Esophagus mucosa (tissue), 1 donor: Measurements from ENCODE around the gene SIX3. TPM values are rescaled to one million over a fixed set of nuclear protein-coding genes. Genes with fewer than 3 reads are reported as not detected.
A peak's percentile ranks its signal among the peaks of the same experiment; 100 is the strongest.

Experiments used
- ATAC-seq: fragments of 200-7000 bp; cut with Tn5 transposase; one replicate; pipeline ENCODE4 v1.9.1; 2020
- total RNA-seq: library from RNA; stranded (reverse); gene quantifications from one replicate; pipeline ENCODE4 v1.2.4, GENCODE V29; 2023
- donor health status: DM: yes; HTN: yes; CAD: no.

Gene SIX3
- total RNA-seq, 1 donor from 2014 or later = not detected

DNA sequence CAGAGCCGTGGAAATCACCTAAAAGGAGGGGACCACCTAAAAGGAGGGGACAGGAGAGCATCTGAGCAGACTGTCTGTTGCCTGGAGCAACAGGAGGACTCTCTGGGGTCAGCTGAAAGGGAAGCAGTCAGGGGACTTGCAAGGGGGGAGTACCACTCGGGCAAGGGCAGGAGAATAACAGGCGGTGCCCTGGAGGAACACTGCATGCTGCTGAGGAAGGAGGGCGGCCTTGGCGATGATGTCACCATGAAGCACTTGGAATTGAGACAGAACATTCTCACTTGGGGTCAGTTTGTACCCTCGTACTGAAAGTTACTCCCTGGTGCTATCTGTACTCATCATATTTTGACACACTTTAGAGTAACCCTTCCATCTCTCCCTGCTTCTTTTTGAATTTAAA, 18.4 kb downstream of the SIX3 start:
- no peak for ATAC-seq

DNA sequence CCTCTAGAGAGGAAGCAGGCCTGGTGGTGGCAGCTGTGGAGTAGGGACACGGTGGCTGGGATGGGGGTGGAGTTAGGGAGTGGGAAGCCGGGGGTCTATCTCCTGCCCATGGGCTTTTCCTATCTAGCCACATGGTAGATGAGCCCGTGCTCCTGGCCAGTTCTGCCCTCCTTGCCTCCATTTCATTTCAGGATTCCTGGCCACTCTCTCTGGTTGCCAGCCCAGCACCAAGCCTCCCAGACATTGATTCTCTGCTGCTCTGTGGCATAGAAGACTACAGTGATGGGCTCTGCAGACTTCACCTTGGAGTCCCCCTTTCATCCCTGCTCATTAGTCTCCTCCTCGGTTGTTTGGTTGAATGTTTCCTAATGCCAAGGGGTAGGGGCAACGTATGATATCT, 19.4 kb downstream of the SIX3 start:
- ATAC-seq = no peak

DNA sequence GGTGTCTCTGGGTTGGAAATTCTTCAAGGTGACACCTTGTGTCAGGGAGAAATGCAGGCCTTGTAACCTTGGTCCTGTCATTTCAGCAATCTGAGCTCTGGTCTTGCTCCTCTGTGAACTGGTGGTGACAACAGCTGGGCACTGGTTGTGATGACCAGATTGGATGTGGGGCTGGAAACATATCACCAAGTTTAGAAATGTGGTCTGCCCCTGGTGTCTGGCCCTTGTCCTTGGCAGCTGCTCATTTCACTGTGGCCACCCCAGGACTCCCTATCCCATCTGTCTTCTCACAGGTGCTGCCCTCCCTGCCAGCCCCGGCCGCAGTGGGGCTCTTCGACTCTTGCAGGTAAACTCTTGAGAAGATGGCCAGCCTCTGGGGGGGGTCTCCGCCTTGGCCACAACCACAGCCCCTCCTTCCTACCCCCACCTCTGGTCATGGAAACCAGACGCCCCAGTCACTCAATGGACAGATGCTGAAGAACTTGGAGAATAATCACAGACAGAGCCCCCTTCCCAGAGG, 20.7 kb downstream of the SIX3 start:
- ATAC-seq = no peak

DNA sequence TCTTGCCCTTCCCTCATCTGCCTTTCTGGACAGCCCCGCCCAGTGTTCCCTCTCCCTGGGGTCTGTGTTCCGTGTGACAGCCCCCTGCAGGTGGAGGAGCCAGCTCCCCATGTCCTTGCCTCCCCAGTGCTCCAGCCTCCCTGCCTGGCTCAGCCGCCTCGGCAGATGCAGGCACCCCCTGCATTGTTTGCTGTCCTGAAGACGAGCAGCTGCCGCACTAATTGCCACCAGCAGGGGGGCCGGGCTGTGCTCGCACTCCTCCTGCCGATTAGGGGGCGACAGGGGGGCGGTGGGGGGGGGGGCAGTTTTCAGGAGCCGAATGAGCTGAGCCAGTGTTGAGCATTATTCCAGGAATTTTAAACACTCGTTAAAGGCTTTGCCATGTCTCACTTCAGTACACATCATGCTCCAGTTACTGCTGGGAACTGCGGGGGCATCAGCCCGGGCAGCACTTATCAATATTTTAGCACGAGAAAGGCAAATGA, 23.3 kb downstream of the SIX3 start:
- no peak for ATAC-seq

DNA sequence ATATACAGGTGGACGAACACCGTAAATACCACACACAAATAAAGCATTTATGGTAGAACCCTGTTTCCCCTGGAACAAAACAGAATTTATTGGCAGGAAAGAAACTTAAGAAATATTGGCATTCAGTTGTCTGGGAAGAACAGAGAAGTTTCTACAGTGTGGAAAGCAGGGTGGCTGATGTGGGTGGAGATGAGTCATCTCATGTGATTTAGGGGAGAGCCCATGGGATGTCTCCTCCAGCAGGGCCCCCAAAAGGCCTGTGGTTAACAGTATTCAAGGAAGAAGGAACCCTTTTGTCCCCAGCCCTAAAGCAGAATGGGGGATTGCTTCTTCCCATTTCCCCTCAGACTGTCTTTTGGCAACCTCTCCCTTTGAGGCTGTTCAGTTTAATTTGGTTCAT, 24.2 kb downstream of the SIX3 start:
- ATAC-seq = no peak

DNA sequence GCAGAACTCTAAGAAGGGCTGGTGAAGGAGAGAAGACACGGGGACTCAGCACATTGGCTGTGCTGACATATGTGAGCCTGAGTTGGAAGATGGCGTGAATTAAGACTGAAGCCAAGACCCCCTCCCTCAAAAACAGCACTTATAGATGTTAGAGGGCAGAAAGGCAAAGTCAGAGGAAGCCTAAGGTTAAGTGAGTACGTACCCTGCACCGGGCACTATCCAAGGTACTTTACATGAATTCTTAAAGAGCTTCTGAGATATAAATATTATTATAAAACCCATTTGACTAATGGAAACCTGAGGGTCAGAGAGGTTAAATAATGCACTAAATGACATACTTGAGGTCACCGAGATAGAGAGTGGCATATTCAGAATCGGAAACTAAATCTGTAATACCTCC, 25.6 kb downstream of the SIX3 start:
- ATAC-seq = no peak

DNA sequence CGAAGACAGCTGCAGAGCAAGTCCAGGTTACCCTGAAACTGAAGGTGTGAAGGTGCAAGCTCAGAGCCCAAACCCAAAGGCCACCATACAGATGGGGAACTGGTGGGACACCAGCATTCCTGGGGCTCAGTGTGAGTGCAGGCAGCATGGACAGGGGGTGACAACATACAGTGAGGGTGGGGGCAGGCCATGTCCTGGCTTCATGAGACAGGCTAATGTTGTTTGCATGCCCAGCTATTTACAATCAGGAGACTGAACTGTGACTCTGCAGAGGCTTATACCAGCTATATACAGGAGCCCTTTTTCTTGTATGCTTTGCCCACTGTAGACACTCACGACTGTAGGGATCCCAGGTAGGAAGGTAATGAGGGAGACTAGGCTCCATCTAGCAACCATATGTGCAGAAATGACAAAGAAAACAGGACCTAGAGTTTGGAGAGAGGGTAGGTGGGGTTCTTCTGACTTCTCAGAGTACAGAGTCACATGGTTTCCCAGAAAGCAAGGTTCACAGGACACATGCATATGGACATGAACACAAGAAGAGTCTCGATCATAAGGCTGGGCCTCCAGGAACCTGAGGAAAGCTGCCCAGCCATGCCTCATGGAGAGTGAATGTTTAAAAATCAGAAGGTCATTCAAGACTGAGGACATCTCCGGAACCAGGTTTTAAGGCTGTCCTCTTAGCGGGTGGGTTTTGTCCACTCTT, 26.4 kb downstream of the SIX3 start:
- ATAC-seq = no peak

DNA sequence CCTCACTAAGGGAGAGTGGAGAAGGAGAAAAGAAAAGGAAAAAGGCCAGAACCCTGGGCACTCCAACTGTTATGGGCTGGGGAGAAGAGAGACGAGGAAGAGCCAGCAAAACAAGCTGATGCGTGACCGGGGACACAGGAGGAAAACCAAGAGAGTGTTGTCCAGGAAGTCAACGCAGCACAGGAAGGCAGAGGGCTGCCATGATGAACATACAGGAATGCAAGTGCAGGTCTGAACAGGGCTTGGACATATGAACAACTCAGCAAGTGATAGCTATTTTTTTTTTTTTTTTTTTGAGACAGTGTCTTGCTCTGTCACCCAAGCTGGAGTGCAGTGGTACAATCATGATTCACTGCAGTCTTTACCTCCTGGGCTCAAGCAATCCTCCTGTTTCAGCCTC, 28.4 kb downstream of the SIX3 start:
- no peak for ATAC-seq

DNA sequence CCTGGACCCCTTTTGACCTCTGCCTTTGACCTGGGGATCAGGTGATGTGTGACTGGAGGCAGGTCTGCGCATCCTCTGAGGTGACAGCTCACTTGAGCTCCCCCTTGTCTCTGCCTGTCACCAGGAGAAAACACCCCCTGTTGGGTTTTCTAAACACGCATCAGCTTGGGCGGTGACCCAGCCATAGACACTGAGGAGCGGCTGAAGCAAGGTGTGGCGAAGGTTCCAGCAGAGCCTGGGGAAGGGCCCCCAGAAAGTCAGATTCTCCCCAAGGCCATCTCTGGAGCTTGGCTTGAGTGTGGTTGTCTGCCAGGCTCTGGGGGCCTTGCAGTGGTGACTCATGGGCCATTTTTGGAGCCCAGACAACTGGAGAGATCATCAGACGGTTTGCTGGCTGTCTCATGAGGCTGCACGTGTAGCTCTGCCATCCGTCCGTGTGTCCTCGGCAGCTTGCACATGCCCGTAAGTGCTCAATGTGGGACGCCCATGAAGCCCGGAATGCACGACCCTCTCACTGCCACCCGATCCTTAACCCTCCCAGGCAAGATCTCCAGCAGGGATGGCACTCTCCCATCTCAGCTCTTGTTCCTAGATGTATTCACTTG, 29.4 kb downstream of the SIX3 start:
- no peak for ATAC-seq

DNA sequence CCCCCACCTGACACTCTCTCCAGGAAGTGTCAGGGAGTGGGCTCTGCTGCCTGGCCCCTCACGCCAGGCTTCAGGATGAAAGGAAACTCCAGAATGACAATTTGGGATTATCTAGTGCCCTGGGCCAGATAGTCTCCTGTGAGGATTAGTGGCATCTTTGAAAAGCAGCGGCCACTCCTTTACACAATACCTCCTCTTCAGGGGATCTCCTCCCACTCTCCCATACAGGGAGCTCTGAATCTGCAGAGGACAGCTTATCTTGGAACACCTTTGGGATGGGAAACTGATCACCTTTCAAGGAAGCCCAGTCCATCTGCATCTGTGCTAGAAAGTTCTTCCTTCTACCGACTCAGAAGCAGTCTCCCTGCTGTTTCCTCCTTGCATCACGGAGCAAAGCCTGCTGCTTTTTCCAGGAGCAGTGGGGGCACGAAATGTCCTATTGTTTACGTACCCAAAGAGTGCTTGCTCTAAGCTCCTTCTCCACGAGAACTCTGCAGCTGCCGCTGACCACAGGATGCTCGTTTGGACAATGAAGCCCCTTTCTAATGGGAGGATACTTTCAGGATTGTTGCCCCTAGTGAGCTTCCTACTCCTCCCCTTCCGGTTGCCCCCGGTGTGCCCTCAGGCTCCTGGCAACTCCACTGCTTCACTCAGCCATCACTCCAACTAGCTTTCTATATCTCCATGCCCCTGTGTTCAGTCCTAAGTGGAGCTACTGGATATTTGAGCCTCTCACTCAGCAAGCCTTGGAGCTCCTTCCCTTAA, 31.5 kb downstream of the SIX3 start:
- no peak for ATAC-seq

DNA sequence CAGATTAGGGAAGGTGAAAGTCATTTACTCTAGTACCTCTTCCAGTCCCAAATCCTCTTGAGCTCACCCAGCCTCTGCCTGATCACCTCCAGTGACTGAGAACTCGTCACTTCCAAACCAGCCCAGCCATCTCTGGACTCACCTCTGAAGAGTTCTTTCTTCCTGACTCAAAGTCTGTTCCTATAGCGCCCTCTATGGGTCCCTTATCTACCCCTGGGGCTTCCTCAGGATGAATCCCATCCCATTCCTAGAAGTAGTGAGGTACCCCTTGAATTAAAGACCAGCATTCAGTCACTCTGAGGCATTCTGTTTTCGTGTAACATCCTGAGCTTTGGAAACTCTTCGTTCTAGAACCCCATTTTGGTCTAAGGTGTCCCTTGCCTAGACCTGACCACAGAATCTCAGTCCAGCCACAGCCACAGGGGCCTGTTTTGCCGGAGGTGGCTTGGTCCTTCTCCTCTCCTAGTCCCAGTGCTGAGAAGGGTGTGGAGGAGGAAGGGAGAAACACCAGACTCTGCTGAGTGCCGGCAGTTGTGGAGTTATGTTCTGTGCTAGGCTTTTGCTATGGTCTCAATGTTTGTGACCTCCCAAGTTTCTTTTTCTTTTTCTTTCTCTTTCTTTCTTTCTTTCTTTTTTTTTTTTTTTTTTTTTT, 32.7 kb downstream of the SIX3 start:
- peak; percentile 67 for ATAC-seq

DNA sequence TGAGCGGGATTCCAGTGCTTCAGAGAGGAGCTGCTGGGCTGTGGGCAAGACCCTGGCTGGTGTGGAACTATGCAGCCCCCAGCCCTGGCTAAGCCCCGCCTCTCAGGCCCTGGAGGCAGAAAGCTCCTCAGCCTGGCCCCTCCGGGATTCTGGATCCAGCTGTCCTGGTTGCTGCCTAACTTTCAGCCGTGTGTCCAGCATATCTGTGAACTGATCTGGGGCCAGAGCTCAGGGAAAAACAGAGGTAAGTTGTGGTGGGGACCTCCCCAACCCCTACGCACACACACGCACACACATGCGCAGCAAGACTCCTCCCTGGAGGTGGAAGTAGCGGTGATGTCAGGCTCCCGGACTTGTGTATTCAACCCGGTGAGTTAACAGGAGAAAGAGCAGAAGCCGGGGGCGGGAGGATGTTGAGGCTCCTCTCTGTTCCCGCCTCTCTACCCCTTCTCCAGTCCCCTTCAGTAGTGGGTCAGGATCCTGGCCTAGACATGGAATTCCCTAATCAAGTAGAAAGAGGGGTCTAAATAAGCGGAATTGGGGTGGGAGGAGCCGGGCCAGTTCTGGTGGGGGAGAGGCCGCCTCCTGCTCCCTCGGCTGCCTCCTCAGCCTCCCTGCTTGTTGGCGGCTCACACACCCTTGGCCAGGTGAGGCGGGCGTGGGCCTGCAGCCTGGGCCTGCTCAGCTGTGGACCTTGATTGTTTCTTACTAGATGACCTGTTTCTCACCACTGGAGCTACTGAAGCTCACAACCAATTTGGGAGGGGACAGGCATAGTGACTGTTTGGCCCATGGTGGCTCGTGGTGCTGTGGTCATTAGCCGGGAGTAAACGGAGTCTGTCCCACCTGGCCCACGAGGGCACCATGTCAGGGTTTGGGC, 34.3 kb downstream of the SIX3 start:
- no peak for ATAC-seq

DNA sequence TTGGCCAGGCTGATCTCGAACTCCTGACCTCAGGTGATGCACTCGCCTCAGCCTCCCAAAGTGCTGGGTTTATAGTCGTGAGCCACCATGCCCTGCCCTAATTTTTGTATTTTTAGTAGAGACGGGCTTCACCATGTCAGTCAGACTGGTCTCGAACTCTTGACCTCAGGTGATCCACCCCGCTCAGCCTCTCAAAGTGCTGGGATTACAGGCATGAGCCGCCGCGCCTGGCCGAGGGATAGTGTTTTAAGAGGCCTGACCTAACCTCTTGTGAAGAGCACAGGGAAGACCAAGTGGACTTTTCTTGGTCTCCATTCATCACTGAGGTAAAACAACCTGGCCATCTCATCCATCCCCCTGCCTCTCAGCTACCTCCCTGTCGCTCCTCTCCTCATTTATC, 38.1 kb downstream of the SIX3 start:
- no peak for ATAC-seq

DNA sequence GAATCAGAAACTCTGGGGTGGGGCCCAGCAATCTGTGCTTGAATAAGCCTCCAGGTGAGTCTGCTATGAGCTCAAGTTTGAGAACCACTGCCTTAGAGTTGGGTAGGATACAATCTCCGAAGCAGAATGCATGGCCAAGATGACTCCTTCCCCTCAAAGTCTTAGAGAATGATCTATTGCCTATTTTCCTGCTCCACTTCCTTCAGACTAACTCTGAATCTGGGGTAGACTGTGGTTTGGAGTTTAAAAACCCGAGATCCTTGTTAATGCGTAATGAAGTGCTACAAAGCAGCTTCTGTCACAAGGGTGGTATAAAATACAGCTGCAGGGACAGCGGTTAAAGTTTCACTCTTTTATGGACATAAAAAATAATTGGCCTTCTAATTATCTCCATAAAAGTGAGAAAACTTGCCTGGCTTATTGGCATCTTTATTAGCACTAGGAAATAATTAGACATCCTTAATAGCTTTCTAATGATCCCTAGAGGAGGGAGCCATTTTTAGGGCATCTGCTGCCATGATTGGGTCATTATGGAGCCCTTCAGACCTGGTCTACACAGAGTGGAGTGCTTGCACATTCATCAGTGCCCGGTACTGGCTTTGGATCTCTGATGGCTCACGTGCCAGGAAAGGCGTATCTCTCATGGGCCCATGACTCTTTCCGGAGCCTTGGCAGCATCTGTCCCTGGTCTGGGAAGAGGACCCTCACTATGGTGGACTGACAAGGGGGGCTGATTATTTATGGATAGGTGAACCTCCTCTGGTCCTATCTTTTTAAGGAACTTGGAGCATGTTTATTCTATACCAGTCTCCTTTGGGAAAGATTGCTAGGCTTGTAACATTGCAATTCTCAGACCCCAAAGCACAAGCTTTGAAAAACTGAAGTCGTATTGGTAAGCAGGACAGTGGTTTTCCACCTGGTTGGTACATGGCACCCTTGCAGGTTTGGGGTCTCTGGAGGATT, 39.5 kb downstream of the SIX3 start:
- ATAC-seq = no peak

DNA sequence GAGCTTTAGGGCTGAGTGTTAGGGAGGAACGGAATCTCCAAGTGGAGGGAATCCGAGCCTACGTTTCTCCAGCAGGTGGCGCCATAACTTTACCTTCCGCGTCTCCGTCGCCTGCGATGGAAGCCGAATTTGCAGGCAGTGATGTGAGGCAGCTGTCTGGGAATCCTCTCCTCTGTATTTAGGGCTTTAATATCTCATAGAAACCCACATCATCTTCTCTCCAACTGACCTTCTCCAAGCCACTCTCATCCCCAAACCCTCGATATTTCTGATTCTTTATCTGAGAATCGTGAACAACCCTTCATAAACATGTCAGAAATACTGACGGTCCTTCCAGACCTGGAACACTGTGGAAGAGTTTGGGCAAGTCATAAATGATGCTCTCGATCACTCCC, 40.2 kb downstream of the SIX3 start:
- ATAC-seq = peak; percentile 62

DNA sequence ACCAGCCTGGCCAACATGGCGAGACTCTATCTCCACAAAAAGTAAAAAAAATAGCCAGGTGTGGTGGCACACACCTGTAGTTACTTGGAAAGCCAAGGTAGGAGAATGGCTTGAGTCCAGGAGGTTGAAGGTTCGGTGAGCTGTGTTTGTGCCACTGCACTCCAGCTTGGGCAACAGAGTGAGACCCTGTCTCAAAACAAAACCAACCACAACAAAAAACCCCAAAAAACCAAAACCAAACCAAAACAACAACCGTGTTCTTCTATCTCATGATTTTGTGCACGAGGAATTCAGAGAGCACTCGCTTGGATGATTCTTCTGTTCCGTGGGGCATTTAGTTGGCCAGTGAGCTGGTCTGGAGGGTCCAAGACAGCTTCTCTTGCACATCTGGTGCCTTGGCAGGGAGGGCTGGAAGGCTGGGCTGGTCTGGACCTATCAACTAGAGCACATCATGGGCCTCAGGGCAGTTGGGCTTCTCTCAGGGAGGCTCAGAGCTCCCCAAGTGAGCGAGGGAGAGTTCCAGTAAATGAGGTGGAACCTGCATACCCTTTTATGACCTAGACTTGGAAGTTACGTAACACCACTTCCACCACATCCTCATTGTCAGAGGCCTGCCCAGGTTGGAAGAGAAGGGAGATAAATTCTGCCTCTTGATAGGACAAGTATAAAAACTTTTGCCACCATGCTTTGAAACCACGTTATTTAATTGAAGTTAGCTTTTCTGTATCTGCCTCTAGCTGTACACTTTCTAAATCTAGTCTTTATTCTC, 42.5 kb downstream of the SIX3 start:
- no peak for ATAC-seq

DNA sequence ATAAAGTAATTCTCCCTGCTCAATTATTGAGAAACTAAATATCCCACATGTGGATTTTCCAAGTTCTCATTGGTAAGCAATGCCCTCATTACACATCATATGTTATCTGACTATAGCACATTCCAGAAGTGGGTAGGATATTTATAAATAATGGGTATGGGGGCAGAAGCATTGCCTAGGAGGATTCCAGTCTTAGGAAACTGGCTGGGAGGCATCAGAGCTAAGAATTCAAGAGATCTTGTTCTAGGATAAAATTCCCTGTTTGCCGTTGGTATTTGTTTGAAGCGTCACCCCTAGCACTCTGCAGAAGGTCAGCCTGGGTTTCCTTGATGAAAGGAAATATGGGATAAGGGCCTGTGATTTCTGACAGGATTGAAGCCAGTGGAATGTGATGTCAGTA, 47.7 kb downstream of the SIX3 start:
- no peak for ATAC-seq

DNA sequence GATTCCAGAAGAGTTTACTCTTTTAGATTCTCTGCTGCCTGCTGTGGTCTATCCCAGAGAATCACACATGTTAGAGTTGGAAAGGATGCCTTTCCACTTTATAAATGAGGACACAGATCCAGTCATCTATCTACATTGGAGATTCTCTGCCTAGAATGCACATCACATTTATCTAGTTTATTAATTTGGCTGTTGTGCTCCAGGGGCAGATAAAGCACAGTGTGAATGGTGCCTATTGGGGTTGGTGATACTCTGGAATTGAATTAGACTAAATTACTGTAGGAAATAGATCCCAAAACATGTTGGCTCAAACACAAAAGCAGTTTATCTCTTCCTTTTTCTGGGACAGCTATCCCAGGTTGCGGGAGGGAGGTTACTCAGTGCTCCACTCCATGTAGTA, 52.9 kb downstream of the SIX3 start:
- ATAC-seq = no peak
